HUES6 (cell line): ENCODE data around the gene CHAT.

Source experiments
- H3K27ac ChIP-seq: 2 replicates; pipeline ENCODE4 v1.7.0; 2013; ENCODE audit warnings: low read depth, mild to moderate bottlenecking, low read length, inconsistent platforms
- H3K27me3 ChIP-seq: 2 replicates; pipeline ENCODE4 v1.6.1; 2013; ENCODE audit warnings: low read length; ENCODE audit not compliant: control insufficient read depth, insufficient read depth
- H3K36me3 ChIP-seq: 2 replicates; pipeline ENCODE4 v1.6.1; 2013; ENCODE audit warnings: low read length; ENCODE audit not compliant: control insufficient read depth, insufficient read depth
- H3K4me1 ChIP-seq: 2 replicates; pipeline ENCODE4 v1.6.1; 2013; ENCODE audit warnings: low read length; ENCODE audit not compliant: control insufficient read depth, insufficient read depth
- H3K4me3 ChIP-seq: 2 replicates; pipeline ENCODE4 v1.5.1; 2013; ENCODE audit warnings: low read depth, low read length
- H3K9ac ChIP-seq: one replicate; pipeline ENCODE4 v1.6.1; 2013; ENCODE audit warnings: mild to moderate bottlenecking, low read length
- H3K9me3 ChIP-seq: 2 replicates; pipeline ENCODE4 v1.6.1; 2013; ENCODE audit warnings: low read depth, low read length; ENCODE audit not compliant: control insufficient read depth, insufficient read depth

Gene CHAT

DNA sequence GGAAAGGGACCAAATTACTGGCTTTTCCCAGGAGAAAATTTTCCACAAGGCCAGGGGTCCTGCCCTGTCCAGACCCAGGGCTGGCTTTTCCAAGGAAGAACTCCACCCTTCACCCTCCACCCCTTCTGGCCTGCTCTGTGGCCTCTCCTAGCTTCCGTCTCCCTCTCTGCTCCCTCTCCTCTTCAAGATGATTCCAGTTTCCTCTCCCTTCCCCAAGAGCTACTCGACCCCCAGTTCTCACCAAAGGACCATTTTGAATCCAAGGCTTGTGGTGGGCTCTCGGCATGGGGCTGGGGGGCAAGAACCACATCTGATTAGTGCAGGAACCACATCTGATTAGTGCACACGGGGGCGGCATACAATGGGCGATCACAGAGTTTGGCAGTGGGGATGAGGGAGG, 7.7 kb downstream of the CHAT start:
- Histone ChIP-seq H3K27ac (no peak overlapping the region), H3K9ac (no peak overlapping the region), H3K4me1 (no peaks in the 10 kb centered on the region), H3K9me3 (no peaks in the 10 kb centered on the region), H3K4me3 (no peak overlapping the region), H3K36me3 (no peaks in the 10 kb centered on the region), H3K27me3 (peaks cover 73% of the 10 kb centered on the region)

- H3K9ac ChIP-seq, result no peak overlapping the region
- H3K27ac ChIP-seq, result no peak overlapping the region
- peaks cover 61% of the 10 kb centered on the region for H3K27me3 ChIP-seq
Measured at GRCh38 chr10:49622426-49623425, 8.9 kb downstream of the CHAT start.

DNA sequence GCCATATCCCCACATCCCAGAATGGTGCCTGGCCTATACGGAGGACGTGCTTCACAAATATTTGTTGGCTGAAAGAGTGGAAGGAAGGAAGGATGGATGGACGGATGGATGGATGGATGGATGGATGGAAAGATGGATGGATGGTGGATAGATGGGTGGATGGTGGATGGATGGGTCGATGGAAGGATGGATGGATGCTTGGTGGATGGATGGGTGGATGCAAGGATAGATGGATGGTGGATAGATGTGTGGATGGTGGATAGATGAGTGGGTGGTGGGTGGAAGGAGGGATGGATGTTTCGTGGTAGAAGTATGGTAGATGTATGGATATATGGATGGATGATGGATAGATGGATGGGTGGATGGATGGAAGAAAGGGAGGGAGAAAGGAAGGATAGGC, 10.8 kb downstream of the CHAT start:
- no peaks in the 10 kb centered on the region for H3K36me3 ChIP-seq
- no peak overlapping the region for H3K9ac ChIP-seq
- H3K4me3 ChIP-seq, result no peak overlapping the region
- H3K9me3 ChIP-seq, result no peaks in the 10 kb centered on the region
- H3K27ac ChIP-seq, result no peak overlapping the region
- no peaks in the 10 kb centered on the region for H3K4me1 ChIP-seq
- peaks cover 42% of the 10 kb centered on the region for H3K27me3 ChIP-seq

More at GRCh38 chr10:49622426-49623425, 8.9 kb downstream of the CHAT start:
- H3K4me1 ChIP-seq, result no peaks in the 10 kb centered on the region
- H3K4me3 ChIP-seq, result no peak overlapping the region
- H3K9me3 ChIP-seq, result no peaks in the 10 kb centered on the region
- no peaks in the 10 kb centered on the region for H3K36me3 ChIP-seq

- H3K27me3 ChIP-seq, result peaks cover 34% of the 10 kb centered on the region
- no peak overlapping the region for H3K4me3 ChIP-seq
- no peaks in the 10 kb centered on the region for H3K4me1 ChIP-seq
- no peak overlapping the region for H3K27ac ChIP-seq
- no peak overlapping the region for H3K9ac ChIP-seq
- no peaks in the 10 kb centered on the region for H3K9me3 ChIP-seq
- H3K36me3 ChIP-seq, result no peaks in the 10 kb centered on the region
Measured at GRCh38 chr10:49625411-49625810, 11.6 kb downstream of the CHAT start.

GRCh38 chr10:49627038-49627437, 13.2 kb downstream of the CHAT start:
- Histone ChIP-seq H3K4me3 (no peak overlapping the region), H3K4me1 (no peaks in the 10 kb centered on the region), H3K27ac (no peak overlapping the region), H3K9me3 (no peaks in the 10 kb centered on the region), H3K36me3 (no peaks in the 10 kb centered on the region), H3K9ac (no peak overlapping the region), H3K27me3 (peaks cover 31% of the 10 kb centered on the region; the same call in 1 of the 2 replicates)

DNA sequence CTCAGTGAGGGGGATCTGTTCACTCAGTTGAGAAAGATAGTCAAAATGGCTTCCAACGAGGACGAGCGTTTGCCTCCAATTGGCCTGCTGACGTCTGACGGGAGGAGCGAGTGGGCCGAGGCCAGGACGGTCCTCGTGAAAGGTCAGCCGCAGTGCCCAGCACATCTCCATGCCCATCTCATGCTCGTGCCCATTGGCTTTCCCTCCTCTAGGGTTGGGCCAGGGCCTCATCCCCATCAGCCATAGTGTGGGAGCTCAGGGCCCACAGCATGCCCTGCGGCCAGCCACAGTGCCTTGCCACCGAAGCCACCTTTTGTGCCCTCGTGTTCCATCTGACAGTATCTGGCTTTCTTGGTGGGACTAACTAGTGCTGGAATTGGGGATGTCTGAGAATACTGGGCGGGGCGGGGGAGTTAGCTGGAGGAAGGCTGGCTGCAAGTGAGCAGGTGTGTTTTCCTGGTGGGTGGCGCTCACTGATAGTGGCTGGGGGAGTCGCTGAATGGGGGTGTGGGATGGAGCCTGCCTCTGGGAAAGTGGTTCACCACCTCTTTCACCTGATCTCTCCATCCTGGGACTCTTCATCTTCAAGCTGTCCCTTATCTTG, 13.9 kb downstream of the CHAT start:
- Histone ChIP-seq H3K9me3 (no peaks in the 10 kb centered on the region), H3K36me3 (no peaks in the 10 kb centered on the region), H3K4me1 (peaks cover 4% of the 10 kb centered on the region; the same call in 1 of the 2 replicates), H3K27ac (no peak overlapping the region), H3K27me3 (peaks cover 29% of the 10 kb centered on the region; the same call in 1 of the 2 replicates), H3K4me3 (no peak overlapping the region), H3K9ac (no peak overlapping the region)

- H3K36me3 ChIP-seq, result no peaks in the 10 kb centered on the region
- H3K4me3 ChIP-seq, result no peak overlapping the region
- peaks cover 26% of the 10 kb centered on the region; the same call in 1 of the 2 replicates for H3K27me3 ChIP-seq
- H3K27ac ChIP-seq, result no peak overlapping the region
- no peaks in the 10 kb centered on the region for H3K9me3 ChIP-seq
- H3K4me1 ChIP-seq, result peaks cover 6% of the 10 kb centered on the region; the same call in 1 of the 2 replicates
- H3K9ac ChIP-seq, result no peak overlapping the region
Measured at GRCh38 chr10:49628599-49628998, 14.8 kb downstream of the CHAT start.

GRCh38 chr10:49629431-49629881, 15.6 kb downstream of the CHAT start:
- Histone ChIP-seq H3K4me1 (peaks cover 6% of the 10 kb centered on the region; the same call in 1 of the 2 replicates), H3K9ac (no peak overlapping the region), H3K4me3 (no peak overlapping the region), H3K27ac (no peak overlapping the region), H3K9me3 (no peaks in the 10 kb centered on the region), H3K27me3 (peaks cover 18% of the 10 kb centered on the region; the same call in 1 of the 2 replicates), H3K36me3 (no peaks in the 10 kb centered on the region)

DNA sequence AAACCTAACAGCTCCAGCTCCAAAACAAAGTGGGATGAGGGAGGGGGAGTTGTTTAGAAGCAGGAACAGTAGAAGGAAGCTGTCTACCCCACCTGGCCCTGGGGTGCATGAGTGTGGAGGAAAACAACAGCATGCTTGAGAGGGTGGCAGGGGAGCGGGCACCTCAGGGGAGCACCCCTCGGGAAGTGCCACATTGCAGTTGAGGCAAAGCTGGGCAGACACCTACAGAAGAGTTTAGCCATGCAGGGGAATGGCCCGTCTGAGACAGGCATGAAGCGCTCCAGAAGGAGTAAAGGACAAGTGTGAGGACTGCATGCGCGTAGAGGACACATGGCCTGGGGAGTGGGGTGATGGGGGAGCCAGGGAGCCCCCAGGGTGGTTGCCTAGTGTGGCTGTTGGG, 18.1 kb downstream of the CHAT start:
- Histone ChIP-seq H3K4me3 (no peak overlapping the region), H3K36me3 (no peaks in the 10 kb centered on the region), H3K27me3 (peaks cover 8% of the 10 kb centered on the region; the same call in 1 of the 2 replicates), H3K4me1 (peaks cover 6% of the 10 kb centered on the region; the same call in 1 of the 2 replicates), H3K9me3 (no peaks in the 10 kb centered on the region), H3K27ac (no peak overlapping the region), H3K9ac (no peak overlapping the region)

GRCh38 chr10:49632406-49633317, 18.8 kb downstream of the CHAT start:
- H3K36me3 ChIP-seq, result no peaks in the 10 kb centered on the region
- no peaks in the 10 kb centered on the region for H3K9me3 ChIP-seq
- no peak overlapping the region for H3K27ac ChIP-seq
- H3K27me3 ChIP-seq, result peaks cover 8% of the 10 kb centered on the region; the same call in 1 of the 2 replicates
- peaks cover 6% of the 10 kb centered on the region; the same call in 1 of the 2 replicates for H3K4me1 ChIP-seq
- no peak overlapping the region for H3K4me3 ChIP-seq
- H3K9ac ChIP-seq, result no peak overlapping the region
